ENCODE measurements around the gene CLOCK.

CLOCK gene

GRCh38 chr4:55385201-55385649 is 161.5 kb downstream of the CLOCK start:
- no peak overlapping the region for H3K4me3 ChIP-seq (replicated peaks; ENCODE audit: low read depth, low read length)
- DNase-seq (ENCODE audit: extremely low read depth, low read depth): no peak
- TF ChIP-seq CTCF (IDR thresholded peaks at IDR 0.05; ENCODE audit: low read depth, low read length, missing control alignments): no peak

GRCh38 chr4:55382488-55383003 is 164.2 kb downstream of the CLOCK start:
- TF ChIP-seq CTCF (IDR thresholded peaks at IDR 0.05; ENCODE audit: low read depth, low read length, missing control alignments): no peak
- DNase-seq (ENCODE audit: extremely low read depth, low read depth): no peak
- H3K4me3 ChIP-seq (replicated peaks; ENCODE audit: low read depth, low read length): no peak overlapping the region

GRCh38 chr4:55381502-55381901 is 165.2 kb downstream of the CLOCK start:
- H3K4me3 ChIP-seq (replicated peaks; ENCODE audit: low read depth, low read length): no peak overlapping the region
- no peak for TF ChIP-seq CTCF (IDR thresholded peaks at IDR 0.05; ENCODE audit: low read depth, low read length, missing control alignments)
- no peak for DNase-seq (ENCODE audit: extremely low read depth, low read depth)

GRCh38 chr4:55380576-55380975 is 166.1 kb downstream of the CLOCK start:
- H3K4me3 ChIP-seq (replicated peaks; ENCODE audit: low read depth, low read length): no peak overlapping the region
- no peak for DNase-seq (ENCODE audit: extremely low read depth, low read depth)
- no peak for TF ChIP-seq CTCF (IDR thresholded peaks at IDR 0.05; ENCODE audit: low read depth, low read length, missing control alignments)

GRCh38 chr4:55378617-55379467 is 167.9 kb downstream of the CLOCK start:
- H3K4me3 ChIP-seq (replicated peaks; ENCODE audit: low read depth, low read length): no peak overlapping the region
- peak; percentile 54 for DNase-seq (ENCODE audit: extremely low read depth, low read depth)
- no peak for TF ChIP-seq CTCF (IDR thresholded peaks at IDR 0.05; ENCODE audit: low read depth, low read length, missing control alignments)
